ENCODE measurements around the gene HK1.

HK1 gene

GRCh38 chr10:69382382-69383117 lies 104.3 kb downstream of the HK1 start:
- no peak for DNase-seq

GRCh38 chr10:69383558-69383957 lies 105.3 kb downstream of the HK1 start:
- DNase-seq, result no peak

- DNase-seq, result no peak
Observed at GRCh38 chr10:69384320-69384719, 106.0 kb downstream of the HK1 start.

GRCh38 chr10:69385454-69386350 lies 107.4 kb downstream of the HK1 start:
- DNase-seq, result no peak

GRCh38 chr10:69387500-69387899 lies 109.2 kb downstream of the HK1 start:
- no peak for DNase-seq

GRCh38 chr10:69388488-69388887 lies 110.2 kb downstream of the HK1 start:
- no peak for DNase-seq

- no peak for DNase-seq
Observed at GRCh38 chr10:69389827-69390490, 111.7 kb downstream of the HK1 start.

GRCh38 chr10:69391158-69391557 lies 112.9 kb downstream of the HK1 start:
- no peak for DNase-seq

GRCh38 chr10:69392481-69393000 lies 114.2 kb downstream of the HK1 start:
- peak; percentile 76 for DNase-seq

GRCh38 chr10:69394020-69394419 lies 115.7 kb downstream of the HK1 start:
- no peak for DNase-seq

- no peak for DNase-seq
Observed at GRCh38 chr10:69397972-69398371, 119.7 kb downstream of the HK1 start.

- DNase-seq, result no peak
Observed at GRCh38 chr10:69398466-69398865, 120.2 kb downstream of the HK1 start.

- DNase-seq, result no peak
Observed at GRCh38 chr10:69400936-69401335, 122.6 kb downstream of the HK1 start.

- DNase-seq, result no peak
Observed at GRCh38 chr10:69401416-69401815, 123.1 kb downstream of the HK1 start.

GRCh38 chr10:69402386-69402785 lies 124.1 kb downstream of the HK1 start:
- no peak for DNase-seq

GRCh38 chr10:69403066-69403465 lies 124.8 kb downstream of the HK1 start:
- no peak for DNase-seq

- no peak for DNase-seq
Observed at GRCh38 chr10:69403519-69403918, 125.2 kb downstream of the HK1 start.

- no peak for DNase-seq
Observed at GRCh38 chr10:69404786-69405185, 126.5 kb downstream of the HK1 start.

GRCh38 chr10:69405221-69405620 lies 126.9 kb downstream of the HK1 start:
- no peak for DNase-seq

GRCh38 chr10:69406302-69406811 lies 128.1 kb downstream of the HK1 start:
- no peak for DNase-seq

- no peak for DNase-seq
Observed at GRCh38 chr10:69406816-69407580, 128.7 kb downstream of the HK1 start.

- no peak for DNase-seq
Observed at GRCh38 chr10:69407621-69408301, 129.5 kb downstream of the HK1 start.

Measured in central memory CD4-positive, alpha-beta T cell (primary cell).